ENCODE measurements around the gene WDR91.

Gene WDR91

DNA sequence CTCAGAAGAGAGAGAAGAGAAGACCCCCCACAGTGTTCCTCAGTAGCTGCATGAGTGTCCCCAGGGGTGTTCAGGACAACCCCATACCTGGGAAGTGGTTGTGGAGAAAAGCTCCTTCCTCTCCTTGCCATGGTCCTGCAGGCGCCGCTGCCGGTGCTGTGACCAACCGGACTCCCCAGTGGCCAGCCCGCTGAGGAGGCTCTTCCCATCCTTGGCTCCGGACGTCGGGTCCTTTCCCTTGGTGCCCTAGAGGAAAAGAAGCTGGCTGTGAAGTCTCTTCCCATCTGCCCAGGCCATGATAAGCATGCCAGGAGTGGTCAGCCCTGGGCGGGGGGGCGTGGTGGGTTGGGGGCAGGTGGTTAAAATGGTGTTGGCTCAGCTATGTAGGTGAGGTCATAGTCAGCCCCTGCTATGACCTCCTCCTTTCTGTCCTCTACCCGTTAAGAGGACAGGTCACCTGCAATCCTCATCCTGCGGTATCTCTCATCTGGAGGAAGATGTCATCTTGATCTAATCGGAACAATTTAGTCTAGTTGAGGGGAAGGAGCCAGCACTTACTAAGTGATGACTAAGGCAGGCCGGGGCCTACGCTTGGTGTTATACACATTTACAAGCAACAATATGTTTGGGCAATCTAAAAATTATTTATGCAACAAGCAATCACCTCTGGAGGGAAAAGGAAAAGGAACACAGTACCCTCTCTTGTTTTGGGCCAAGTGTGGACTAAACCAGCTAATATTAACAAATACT, 13.2 kb downstream of the WDR91 start:
- no peak for DNase-seq (ENCODE audit: low read depth)

DNA sequence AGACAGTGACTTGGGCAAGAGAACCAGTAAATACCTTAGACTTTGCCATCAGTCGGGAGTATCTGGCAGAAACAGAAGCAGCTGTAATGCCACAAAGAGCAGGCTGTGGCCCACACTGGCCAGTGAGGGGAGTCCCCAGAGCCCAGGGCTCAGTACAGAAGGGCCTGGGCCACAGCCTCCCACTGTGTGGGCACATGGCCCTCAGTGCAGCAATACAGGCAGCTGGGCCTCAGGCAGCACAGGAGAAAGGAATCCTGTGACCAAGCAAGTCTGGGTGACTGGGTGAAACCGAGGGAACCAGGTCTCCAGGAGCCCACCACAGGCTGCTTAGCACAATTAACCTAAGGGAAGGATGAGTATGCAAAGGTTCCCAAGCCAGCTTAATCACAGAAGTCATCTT, 14.0 kb downstream of the WDR91 start:
- no peak for DNase-seq (ENCODE audit: low read depth)

DNA sequence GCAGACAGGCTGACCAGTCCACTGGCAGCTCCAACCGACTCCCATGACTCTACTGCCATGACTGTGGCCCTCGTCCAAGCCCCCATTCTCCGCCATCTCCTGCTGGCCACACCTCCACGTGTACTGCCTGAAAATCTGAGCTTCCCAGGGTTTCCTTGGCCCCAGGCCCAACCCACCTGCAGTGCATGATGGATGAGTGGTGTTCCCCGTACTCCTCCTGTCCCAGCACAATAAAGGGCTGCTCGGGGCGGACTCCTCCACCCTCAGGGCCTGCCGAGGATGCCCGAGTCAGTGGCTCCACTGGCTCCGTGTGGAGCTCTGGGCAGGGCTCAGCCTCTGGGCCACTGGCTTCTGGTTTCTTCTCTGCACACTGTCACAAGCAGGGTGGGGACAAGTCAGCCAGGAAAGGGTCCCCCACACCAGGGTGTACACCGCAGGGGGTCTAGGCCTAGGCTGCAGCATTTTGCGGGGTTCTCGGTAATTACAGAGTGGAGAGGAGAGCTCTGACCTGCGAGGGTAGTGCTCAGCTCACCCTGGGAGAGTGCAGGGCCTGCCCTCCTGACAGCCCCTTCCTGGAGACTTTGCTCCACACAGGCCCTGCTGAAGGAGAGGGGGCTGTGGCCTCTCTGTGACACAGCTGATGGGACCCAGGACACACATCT, 15.2 kb downstream of the WDR91 start:
- DNase-seq (ENCODE audit: low read depth) = no peak

DNA sequence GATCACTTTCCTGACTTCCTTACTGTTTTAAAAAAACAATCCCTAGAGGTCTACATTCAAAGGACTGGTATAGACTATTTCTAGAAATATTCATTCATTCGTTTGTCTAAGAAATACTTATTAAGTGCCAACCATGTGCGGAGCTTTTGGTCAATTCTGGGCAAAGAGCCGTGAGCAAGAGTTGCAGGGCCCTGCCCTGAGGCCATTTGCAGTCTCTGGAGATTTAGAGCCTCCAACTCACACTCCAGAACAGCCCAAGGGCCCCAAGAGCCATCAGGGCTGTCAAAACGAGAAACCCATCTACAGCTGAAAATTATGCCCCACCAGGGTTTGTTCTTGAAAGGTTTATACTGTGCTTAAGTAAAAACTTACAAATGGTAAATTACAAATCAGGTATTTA, 16.2 kb downstream of the WDR91 start:
- no peak for DNase-seq (ENCODE audit: low read depth)

DNA sequence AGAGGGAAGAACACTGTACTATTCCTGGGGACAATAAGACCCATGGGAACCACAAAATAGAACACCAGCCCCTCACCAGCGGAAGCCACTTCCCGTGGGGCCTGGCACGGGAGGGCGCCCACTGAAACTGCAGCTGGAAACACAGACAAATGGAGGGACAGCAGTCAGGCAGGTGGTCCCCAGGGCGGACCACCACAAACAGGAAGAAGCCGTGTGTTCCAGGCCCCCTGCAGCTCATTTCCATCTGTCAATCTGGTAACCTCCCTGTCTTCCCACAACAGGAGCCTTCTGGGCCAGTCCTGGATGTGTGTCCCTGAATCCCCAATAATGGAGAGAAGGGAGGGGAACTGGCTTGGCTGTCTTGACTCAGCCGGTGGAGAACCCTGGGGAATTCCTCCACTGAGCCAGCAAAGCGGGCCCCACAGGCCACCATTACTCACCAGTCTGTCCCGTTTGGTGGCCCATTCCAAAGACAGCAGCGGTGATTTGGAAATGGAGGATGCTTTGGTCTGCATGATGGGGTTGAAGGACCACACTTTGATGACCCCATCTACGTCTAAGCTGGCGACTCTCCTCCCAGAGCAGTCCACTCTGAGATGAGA, 16.7 kb downstream of the WDR91 start:
- no peak for DNase-seq (ENCODE audit: low read depth)

DNA sequence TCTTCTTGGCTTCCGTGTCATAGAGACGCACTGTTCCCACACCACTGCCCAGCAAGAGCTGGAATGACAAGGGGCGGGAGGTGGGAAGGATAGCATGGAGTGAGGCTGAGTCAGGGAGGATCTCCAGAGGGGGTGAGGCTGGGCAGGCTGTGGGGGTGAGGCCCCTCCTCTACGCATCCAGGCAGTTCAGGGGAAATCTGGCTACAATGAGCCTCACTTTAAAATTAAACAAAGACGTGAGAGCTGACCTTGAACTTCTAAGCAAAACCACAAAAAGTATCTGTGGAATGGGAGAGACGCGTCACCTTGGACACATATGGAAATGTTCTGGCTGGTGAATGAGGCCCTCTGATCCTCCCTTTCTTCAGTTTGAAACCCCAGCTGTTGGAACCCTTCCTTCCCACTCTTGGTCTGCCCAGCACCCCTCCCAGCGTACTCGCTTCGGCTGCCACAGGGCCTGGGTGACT, 17.7 kb downstream of the WDR91 start:
- DNase-seq (ENCODE audit: low read depth) = no peak

DNA sequence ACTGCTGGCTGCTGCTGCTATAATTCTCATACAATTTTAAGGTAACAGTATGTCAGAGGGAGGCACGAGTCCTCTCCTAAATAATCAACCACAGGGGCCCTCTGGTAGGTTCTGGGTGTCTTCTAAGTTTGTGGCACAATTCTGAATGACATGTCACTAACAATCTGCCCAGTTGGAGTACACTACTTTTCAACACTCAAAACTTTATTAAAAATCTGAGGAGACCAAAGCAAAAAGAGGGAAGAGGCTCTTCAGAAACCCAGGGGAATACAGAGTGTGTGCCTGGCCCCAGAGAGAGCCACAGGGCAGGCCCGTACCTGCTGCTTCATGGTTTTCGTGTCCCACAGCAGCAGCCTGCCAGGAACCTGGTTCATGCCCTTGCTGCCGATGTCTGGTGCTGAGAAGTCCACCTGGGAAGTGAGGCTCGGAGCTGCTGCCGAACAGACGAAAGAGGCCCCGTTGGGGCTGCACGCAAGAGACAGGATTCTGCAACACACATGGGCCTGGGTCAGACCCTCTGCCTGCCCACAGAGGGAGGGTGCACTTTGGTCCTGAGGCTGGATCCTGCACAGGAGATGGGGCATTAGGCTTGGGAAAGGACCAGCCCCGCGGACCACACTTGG, 18.3 kb downstream of the WDR91 start:
- DNase-seq (ENCODE audit: low read depth) = no peak

DNA sequence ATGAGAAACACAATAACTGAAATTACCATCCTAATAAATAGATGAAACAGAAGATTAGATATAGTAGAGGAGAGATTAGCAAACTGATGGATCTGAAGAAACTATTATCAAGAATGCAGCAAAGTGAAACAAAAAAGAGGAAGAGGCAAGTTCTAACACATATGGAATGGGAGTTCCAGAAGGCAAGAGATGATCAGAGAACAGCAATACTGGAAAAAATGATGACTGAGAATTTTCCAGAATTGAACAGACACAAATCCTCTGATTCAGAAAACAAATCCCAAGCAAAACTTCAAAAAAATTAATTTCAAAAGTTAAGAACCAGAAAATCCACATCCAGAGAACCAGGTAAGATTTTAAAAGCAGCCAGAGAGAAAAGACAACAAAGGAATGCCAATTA, 20.6 kb downstream of the WDR91 start:
- no peak for DNase-seq (ENCODE audit: low read depth)

DNA sequence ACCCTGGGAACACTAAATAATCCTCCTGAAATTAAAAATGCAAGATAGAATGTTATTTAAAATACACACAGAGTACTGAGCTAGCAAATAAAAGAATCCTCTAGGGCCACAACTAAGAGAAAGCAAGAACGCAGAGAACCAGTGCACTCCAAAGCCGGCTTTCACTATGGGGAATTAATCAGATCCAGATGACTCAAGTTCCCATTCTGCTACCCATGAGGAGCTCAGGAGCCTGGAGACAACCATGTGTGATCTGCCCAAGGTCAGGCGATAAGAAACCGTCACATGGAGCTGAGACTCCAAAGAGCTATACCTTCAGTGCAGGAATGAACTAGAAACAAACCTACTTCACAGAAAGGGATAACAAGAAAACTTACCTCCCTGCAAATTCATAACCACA, 21.4 kb downstream of the WDR91 start:
- no peak for DNase-seq (ENCODE audit: low read depth)

DNA sequence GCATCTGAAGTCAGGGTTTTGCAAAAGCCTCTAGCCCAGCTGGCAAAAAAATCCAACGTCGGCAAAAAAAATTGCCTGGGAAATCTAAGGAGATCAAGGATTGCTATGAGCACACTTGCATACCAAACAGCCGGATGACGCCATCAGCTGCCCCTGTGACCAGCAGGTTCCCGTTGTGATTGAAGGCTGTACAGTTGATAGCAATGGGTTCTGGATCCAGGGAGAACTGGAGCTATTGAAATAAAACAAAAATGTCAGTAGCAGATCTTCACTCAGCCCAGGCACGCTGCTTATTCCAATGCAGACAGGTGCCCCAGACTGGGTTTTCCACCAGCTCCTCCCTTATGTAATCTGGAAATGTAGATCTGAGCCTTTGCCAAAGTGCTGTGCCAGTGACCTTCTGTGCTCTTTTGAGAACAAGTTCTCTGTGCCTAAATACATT, 22.1 kb downstream of the WDR91 start:
- DNase-seq (ENCODE audit: low read depth) = no peak

DNA sequence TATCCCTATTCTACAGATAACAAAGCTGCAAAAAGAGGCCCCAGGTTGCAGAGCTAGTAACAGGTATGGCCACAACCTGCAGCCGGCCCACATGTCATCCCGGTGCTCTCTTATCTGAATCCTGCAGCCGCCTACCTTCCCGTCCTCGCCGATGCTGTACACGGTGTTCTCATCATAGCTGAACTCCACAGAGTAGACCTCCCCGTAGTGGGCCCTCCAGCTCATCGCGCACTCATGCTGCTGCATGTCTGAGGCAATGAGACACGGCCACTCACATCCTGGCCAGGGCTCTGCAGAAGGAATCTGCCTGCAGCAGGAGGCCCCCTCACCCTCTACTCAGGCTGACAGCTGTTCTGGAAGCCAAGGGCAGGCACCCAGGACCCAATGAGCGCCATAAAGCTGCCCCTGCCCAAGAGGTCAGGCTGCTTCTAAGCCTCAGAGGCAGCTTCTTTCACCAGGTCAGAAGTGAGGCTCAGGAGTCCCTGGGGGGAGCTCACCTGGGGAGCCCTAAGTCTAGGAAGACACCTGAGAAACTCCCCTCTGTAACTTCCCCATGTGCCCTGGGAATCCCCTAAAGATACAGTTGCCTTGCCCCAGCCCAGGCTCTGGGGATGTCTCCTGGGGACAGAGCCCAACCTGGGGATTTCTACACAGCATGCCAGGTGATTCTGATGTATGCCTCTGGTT, 22.9 kb downstream of the WDR91 start:
- DNase-seq (ENCODE audit: low read depth) = no peak

DNA sequence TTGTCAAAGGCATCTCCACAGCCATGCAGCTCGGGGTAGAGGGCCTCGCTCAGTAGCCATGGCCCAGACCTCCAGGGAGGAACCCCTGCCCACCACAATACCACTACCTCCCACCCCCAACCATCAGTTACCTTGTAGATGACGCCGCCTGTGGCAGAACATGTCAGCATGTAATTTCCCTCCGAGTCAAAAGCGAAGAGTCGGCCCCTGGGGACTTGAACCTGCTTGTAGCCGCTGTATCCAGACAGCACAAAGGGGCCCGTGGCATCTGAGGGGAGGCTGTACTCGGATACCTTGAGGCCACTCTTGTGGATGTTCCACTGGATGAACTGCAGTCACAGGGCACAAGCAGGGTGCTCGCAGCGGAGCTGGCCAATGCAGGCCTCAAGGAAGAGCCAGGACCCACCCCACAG, 24.5 kb downstream of the WDR91 start:
- no peak for DNase-seq (ENCODE audit: low read depth)

DNA sequence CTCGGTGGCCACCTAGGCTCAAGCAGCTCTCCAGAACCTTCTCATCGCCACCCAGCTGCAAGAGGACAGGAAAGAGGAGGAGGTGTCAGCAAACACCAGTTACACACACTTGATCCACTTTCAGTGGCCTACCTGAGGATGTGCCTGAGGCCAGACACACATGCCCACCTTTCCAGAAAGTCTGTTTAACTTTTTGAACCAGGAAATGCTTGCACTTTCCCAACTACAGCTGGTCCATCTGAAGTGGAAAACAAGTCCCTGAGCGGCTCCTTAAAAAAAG, 25.1 kb downstream of the WDR91 start:
- no peak for DNase-seq (ENCODE audit: low read depth)

DNA sequence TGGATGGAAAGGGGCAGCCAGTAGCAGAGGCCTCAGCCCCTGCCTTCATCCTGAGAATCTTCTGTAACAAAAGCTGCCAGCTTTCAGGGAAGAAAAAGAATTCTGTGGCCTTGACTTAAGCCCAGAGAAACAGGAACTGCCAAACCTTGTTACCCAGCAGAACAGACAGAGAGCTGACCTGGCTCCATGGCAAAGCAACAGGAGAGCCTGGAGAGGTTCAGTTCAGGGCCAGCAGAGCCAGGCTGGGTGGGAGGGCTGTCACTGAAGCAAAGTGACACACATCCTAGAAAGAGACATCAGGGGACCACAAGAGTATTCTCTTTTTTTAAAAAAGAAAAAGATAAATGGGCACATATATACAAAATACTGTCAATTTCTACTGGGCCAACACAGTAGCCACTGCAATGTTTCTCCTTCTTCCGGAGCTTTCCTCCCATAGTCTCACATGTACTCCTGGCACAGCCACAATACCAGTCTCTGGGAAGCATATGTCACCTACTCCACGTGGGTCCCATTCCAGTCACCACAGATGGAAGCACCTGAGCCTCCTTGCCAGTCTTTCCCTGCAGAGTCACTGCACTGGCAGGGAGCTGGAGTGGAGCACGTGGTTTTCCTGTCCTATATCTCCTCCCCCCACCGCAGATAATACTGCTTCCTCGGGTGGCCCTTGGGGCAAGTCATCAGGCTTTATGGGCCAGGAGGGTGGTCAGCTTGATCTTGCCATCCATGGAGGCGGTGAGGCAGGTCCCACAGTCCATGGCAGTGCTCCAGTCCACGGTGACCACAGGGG, 25.7 kb downstream of the WDR91 start:
- DNase-seq (ENCODE audit: low read depth) = no peak

DNA sequence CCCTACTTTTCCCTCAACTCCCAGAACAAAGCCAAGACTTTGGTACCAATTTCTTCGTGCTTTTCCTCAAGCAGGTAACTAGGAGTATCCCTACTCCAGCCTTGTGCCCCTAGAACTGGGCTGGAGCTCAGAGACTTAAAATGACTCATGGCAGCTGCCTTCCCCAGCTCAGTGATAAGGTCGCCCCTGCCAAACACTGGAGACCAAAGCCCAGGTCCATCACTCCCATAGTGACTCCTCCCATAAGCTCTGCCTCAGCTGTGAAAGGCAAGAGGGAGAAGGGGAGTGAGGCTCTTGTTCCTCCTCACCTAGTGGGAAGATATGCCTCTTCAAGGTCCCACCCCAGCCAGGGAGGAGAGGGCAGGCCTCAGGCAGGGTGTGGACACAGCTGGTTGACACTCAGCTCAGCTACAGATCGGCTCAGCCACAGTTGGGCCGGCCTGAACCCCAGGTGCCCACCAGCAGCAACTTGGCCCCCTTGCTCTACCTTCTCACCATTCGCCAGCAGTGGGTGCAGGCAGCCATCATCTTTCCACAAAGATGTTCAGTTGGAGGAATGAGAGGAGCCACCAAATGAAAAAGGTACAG, 27.0 kb downstream of the WDR91 start:
- no peak for DNase-seq (ENCODE audit: low read depth)

DNA sequence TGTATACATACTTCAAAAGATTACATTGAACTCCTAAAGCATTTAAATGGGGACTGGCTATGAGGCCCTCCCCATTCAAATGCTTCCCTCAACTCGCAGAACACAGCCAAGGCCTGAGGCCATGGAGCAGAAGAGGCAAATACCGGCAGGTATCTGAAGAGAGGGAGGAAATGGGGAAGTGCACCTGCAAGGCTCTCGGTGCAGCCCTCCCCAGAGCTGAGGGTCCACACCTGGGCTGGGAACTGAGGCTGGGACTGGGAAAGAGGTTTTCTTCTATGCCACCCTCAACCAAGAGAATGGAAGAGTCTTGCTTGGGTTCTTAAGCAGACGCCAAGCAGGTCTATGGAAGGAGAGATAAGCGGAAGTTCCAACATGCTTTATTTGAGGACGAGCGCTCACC, 27.8 kb downstream of the WDR91 start:
- no peak for DNase-seq (ENCODE audit: low read depth)

DNA sequence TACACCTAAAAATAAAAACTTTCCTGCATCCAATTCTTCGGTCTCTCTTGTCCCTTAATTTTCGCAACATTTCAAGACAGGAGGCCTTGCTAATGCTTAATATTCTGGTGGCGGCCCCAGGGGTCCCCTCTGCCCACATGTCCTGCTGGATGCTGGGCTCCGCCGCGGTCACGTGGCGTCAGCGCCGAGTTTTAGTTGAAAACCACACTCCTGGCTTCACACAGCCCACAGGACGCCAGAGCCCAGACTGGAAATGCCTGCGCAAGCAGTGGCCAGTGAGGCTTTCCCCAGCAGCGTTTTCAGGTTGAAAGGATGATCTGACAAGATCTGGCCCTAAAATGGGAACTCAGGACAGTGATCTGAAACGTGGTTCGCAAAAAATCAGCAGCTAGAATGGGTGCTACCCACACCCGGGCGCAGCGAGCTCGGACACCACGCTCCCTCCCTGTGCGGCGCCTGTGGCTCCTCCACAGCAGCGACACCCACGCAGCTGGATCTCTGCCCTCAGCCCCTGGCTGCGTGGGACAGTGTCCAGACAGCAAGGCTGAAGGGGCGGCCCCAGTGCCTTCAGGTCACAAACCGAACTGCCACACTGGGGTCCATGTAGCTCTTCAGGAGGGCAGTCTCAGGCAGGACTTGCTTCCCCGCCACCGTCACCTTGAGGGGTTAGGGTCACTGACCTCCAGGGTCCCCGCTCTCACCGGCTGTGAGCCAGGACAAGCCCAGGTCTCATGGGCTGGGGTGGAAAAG, 29.2 kb downstream of the WDR91 start:
- DNase-seq (ENCODE audit: low read depth) = no peak

DNA sequence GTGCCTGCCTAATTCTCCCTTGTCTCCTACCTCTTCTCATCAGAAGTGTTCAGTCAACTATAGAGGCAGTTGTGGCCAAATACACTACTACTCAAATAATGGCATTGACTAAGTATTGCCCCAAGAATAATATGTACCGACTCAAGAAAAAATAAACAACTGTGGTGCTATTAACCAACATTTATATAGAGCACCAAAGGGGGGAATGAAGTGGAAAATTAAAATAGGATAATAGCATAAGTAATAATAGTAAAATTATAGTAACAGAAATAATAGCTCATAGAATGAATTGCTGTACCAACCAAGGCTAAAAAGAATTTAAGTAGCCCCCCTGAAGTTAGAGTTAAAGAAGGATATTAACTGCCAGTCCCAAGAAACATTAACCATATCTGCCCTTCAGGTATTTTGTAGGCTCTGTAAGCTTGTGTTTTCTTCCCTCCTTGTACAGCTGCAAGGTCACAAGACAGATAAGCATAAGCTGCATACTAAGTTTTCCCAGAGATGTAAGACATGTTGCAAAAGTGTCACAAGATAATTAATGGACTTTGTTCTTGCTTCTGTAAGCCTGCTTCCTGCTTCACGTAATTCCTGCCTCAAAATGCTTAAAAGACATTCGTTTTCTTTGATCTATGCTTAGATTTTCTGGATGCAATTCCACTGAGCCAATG, 29.9 kb downstream of the WDR91 start:
- DNase-seq (ENCODE audit: low read depth) = no peak

DNA sequence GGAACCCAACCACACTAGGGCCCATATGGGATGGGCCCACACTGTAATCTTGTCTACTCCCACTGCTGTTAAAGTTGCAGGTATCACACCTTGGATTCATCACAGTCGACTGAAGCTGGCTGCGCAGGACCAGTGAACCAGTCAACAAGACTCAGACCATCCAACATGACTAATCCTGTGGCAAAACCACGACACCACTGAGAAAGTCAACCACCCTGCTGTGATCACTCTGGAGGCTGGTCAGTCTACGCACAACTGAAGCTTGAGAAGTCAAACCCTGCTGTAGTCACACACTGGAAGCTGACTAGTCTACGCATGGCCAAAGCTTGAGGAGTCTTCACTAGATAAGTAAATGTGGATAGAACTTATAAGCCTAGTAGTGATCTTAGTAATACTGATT, 31.2 kb downstream of the WDR91 start:
- no peak for DNase-seq (ENCODE audit: low read depth)

DNA sequence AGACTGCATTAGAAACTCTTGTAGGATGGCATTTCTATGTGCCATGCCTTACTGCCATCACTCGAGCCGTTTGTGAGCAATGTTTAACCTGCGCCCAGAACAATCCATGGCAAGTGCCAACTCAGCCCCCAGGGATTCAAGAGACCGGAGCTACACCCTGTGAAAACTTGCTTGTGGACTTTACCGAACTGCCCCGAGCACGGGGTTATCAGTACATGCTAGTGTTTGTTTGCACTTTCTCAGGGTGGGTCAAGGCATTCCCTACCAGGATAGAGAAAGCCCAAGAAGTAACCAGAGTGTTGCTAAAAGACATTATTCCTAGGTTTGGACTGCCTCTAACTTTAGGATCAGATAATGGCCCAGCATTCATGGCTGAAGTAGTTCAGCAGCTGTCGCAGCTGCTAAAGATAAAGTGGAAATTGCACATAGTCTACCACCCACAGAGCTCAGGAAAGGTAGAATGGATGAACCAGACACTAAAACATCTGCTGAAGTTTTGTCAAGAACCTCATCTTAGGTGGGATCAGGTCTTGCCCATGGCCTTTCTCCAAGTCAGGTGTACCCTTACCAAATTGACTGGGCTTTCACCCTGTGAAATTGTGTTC, 31.9 kb downstream of the WDR91 start:
- no peak for DNase-seq (ENCODE audit: low read depth)
